ENCODE results near the gene ATP6AP1.

ATP6AP1 gene

DNA sequence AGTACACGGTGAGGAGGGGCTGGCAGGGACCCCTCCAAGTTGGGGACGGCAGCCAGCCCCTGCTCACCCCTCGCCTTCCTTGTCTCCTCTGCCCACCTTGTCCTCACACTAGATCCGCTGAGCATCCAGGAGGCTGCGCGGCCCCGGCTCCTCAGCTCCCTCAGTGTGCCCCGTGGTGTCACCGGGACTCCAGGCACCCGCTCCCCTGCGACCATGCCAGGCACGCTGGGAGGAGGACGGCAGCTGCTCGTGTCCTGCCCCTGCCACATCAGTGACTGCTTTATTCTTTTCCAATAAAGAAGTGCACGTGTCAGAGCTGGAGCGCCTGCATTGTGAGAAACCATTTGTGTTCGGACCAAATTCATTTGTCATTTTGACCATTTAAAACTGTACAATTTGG is 21.8 kb downstream of the ATP6AP1 start:
- no peak for DNase-seq

DNA sequence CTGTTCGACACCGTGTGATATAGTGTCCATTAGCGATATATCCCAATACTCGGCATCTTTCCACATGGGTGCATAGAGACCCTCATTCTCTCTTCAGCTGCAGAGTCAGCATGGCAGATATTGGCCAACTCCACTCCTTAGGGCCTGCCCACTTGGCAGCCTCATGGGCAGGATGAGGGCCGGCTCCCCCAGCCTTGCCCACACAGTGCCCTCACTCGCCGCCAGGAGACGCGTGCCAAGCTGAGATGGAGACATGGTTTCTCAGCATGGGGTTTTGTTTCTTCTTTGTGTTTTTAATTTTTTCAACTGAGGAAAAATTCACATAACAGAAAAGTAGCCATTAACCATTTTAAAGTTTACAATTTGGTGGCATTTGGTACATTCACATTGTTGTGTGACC is 24.3 kb downstream of the ATP6AP1 start:
- DNase-seq, result no peak

DNA sequence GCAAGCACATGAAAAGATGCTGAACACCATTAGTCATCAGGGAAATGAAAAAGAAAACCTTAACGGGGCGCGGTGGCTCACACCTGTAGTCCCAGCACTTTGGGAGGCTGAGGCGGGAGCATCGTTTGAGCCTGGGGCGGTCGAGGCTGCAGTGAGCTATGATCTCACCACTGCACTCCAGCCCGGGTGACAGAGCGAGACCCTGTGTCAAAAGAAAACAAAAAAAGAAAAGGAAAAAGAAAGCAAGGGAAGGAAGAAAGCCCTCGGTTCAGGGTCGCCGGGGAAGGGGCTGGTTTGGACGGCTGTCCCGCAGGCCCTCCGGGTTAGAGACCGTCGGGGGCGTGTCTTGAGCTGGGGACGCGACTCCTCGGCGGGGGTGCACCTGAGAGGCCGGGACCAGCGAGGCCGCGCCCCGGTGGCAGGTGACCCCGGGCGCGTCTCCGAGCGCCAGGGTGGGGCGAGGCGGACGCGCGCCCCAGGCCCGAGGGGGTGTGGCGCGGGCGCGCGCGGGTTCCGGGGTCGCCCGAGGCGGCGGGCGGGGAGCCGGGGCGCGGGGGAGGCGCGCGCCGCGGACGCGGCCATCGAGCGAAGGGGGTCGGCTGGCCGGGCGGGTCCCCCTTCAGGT is 29.1 kb downstream of the ATP6AP1 start:
- DNase-seq, result no peak

DNA sequence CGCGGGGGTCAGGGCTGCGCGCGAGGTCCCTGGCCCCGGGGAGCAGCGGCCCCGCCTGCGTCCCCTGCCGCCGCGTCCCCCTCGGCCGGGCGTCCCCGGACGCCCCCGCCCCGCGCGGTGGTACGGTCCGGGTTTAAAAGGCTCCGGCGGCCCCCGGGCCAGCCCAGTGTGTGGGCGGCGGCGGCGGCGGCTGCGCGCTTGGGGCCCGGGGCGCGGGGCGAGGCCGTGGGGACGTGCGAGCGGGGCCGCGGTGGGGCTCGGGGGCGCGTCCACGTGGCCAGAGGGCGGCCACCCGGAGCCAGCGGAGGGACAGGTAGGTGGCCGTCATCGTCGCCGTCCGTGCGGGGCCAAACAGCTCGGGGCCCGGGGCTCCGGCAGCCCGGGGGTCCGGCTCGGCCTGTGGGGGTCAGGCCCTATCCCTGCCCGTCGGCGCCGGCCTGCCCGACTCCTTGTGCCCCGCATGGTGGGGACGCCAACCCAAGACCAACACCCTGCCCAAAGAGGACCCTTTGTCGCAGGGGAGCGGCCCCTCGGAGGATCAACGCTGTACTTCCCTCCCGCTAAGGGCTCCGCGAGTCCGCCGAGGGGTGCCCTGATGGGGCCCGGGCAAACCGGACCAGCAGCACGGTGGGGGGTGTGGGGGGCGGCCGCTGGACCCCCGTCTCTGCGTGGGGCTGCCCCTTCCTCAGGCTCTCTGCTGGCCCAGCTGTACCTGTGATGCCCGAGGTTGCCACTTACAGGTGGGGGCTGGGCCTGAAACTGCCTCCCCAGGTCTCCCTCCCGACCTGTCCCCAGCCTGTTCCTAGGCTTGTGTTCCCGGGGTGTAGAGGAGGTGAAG is 29.9 kb downstream of the ATP6AP1 start, which contains the start of gene PLXNA3:
PLXNA3 (plus strand) TSS at position 166 of the 838 bp plus-strand sequence. CDS start 1,903 bp downstream, outside the sequence.
- no peak for DNase-seq

DNA sequence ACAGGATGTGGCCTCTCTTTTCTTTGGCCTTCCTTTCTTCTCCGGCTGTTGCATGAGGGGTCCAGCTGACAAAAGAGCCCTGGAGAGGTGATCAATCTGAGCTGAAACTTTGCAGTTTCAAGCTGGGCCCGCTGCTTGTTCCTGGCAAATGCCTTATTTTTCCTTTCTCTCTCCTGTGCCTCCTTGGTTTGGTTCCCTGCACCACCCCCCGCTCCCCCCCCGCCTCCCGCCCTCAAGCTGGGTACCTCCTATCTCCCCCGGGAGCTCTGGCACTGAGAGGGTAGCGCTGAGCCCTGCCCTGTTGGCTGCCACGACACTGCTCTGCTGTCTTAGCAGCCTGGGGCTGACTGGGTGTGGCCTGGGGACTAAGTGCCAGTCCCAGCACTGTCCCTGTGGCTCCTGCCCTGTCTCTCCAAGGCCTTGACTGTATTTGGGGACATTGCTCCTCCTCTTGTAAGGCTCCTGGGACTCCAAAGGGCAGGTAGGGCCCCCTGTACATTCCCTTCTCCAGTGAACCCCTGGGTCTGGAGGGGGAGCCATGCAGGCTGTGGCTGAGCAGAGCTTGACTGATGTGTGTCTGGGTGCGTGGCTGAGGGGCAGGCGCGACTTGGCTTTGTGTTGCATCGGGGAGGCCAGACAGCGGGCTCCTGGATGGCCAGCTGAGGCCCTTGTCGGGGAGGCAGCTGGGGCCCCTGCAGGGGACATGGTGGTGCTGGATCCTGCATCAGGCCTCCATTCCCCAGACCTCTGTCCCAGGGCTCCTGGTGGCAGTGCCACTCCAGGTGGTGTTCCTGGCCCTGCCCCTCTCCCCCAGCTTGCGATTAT is 30.7 kb downstream of the ATP6AP1 start:
- DNase-seq, result no peak

DNA sequence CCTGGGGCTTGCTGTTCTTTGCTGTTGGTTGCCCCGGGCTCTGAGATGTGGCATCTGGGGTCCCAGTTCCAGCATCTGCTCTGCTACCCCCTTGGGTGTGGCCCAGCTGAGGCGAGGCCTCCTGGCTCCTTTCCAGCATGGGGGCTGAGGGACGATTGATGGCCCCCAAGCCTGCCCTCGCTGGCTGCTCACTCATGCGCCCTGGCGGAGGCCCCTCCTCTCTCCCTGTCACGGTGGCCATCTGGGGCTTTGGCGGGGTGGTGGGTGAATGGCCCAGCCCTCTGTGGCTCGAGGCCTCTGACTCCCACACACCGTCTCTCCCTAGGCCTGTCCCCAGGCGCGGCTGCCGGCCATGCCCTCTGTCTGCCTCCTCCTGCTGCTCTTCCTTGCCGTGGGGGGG is 31.4 kb downstream of the ATP6AP1 start:
- no peak for DNase-seq

DNA sequence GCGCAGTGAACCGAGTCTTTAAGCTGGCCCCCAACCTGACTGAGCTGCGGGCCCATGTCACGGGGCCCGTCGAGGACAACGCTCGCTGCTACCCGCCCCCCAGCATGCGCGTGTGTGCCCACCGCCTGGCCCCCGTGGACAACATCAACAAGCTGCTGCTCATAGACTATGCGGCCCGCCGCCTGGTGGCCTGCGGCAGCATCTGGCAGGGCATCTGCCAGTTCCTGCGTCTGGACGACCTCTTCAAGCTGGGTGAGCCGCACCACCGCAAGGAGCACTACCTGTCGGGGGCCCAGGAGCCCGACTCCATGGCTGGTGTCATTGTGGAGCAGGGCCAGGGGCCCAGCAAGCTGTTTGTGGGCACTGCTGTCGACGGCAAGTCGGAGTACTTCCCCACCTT is 31.8 kb downstream of the ATP6AP1 start:
- DNase-seq, result no peak

DNA sequence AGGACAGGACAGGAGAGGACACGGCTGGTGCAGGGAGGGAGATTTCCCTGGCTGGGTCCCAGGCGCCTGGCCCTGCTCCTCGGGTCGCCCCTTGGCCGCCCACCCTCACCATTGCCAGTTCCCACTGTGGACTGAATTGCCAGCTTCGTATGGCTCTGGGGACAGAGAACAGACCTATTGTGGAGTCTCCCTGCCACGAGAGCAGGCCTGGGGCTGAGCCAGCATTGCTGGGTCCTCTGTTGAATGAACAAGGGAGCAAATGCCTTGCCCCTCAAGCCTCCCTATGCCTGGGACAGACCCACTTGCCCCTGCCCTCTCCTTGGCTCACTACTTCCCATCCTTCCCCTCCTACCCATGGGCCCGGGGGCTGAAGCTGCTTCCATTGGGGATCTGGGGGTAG is 33.9 kb downstream of the ATP6AP1 start:
- DNase-seq, result no peak

DNA sequence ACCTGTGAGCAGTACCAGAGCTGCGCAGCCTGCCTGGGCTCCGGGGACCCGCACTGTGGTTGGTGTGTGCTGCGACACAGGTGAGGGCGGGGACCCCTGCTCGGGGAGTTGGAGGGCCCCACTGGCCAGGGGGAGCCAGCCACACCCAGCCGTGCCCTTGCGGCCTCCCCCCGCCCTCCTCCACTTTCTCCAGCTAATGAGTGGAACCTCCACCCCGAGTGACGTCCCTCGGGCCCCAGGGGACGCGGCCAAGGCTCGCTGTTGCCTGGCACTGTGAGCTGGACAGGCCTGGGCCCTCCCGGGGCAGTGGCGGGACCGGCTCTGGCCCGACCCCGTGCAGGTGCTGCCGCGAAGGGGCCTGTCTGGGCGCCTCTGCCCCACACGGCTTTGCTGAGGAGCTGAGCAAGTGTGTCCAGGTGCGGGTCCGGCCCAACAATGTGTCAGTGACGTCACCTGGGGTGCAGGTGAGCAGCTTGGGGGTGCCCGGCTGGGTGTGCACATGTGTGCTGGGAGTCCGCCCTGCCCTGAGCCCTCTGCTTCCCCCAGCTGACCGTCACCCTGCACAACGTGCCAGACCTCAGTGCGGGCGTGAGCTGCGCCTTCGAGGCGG is 35.2 kb downstream of the ATP6AP1 start:
- DNase-seq, result no peak

DNA sequence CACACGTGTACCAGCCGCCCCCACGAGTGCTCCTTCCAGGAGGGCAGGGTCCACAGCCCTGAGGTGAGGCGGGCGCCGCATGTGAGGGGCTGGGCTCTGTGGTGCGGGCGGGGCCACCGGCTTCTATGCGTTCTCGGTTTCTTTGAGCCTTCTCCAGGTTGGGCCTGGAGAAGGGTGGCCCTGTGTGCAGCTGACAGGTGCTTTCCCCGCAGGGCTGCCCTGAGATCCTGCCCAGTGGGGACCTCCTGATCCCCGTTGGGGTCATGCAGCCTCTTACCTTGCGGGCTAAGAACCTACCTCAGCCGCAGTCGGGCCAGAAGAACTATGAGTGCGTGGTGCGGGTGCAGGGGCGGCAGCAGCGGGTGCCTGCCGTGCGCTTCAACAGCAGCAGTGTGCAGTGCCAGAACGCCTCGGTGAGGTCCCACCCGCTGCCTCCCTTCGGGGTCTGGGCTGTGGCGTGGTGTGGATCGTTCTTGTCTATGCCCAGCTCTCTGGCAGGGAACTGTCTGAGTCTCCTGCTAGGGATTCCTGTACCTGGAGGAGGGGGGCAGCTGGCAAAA is 36.4 kb downstream of the ATP6AP1 start:
- no peak for DNase-seq

DNA sequence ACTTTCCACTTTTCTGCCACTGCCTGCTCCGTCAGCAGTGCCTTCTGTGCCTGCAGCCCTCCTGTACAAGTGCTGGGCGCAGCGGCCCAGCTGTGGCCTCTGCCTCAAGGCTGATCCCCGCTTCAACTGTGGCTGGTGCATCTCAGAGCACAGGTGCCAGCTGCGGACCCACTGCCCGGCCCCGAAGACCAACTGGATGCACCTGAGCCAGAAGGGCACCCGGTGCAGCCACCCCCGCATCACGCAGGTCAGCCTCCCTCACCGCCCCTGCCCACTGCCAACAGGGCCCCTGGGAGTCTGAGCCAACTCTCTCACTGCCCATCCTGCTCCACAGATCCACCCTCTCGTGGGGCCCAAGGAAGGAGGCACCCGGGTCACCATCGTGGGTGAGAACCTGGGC is 37.1 kb downstream of the ATP6AP1 start:
- DNase-seq, result no peak

DNA sequence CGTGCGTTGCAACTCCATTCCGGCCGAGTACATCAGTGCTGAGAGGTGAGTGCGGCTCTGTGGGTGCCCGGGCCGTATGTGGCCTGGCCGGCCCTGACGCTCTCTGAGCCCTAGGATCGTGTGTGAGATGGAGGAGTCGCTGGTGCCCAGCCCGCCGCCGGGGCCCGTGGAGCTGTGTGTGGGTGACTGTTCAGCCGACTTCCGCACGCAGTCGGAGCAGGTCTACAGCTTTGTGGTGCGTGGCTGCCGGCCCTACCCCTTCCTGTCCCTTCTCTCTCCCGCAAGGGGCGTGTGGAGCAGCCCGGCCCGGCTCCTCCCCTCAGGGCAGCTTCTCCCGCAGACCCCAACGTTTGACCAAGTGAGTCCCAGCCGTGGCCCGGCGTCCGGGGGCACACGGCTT is 37.6 kb downstream of the ATP6AP1 start:
- DNase-seq, result no peak

DNA sequence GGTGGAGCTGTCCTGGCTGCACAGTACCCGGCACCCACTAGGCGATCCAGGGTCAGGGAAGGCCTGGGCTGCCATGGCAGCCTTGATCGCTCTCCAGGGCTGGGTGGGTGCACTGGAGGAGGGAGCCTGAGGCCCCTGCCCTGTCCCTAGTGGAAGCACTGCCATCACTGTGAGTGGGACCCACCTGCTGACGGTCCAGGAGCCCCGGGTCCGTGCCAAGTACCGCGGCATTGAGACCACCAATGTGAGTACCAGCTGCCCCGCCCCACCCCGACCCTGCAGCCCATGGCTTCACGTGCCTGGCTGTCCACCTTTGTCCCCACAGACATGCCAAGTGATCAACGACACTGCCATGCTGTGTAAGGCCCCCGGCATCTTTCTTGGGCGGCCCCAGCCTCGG is 38.4 kb downstream of the ATP6AP1 start:
- no peak for DNase-seq

DNA sequence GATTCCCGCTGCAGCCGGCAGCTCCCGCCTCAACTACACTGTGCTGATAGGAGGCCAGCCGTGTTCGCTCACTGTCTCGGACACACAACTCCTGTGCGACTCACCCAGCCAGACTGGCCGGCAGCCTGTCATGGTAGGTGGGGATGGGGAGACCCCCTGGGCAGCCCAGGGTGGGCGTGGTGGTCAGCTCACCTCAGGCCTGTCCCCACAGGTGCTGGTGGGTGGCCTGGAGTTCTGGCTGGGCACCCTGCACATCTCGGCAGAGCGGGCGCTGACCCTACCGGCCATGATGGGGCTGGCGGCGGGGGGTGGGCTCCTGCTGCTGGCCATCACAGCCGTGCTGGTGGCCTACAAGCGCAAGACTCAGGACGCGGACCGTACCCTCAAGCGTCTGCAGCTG is 39.1 kb downstream of the ATP6AP1 start:
- no peak for DNase-seq

DNA sequence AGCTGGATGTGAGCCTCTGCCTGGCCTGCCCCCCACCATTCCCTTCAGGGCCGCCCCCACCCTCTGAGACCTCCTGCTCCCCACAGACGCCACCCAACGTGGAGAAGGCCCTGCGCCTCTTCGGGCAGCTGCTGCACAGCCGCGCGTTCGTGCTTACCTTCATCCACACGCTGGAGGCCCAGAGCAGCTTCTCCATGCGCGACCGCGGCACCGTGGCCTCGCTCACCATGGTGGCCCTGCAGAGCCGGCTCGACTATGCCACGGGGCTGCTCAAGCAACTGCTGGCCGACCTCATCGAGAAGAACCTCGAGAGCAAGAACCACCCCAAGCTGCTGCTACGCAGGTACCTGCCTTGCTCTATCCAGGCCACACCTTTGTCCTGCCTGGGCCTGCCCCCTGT is 39.7 kb downstream of the ATP6AP1 start:
- no peak for DNase-seq

DNA sequence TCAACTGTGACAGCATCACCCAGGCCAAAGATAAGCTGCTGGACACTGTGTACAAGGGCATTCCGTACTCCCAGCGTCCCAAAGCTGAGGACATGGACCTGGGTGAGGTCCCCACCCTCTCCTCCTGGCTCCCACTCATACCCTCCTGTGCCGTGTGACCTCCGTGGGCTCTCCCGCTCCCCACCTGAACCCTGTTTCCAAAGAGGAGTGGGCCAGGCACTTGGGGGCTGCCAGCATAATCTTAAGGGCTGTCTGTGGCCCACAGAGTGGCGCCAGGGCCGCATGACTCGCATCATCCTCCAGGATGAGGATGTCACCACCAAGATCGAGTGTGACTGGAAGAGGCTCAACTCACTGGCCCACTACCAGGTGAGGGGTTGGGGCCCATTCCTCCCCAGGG is 40.6 kb downstream of the ATP6AP1 start:
- no peak for DNase-seq

DNA sequence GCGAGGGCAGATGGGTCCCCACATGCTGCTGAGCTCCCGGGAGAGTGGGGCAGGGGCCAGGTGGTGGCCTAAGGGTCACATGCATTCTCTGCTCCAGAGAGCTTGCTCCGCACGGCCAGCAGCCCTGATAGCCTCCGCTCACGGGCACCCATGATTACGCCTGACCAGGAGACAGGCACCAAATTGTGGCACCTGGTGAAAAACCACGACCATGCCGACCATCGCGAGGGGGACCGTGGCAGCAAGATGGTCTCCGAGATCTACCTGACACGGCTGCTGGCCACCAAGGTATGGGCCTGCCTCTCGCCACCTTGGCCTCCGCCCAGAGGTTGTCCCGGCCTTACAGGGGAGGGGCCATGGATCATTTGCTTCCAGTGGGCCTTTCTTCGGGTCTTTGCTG is 41.4 kb downstream of the ATP6AP1 start:
- DNase-seq, result no peak

DNA sequence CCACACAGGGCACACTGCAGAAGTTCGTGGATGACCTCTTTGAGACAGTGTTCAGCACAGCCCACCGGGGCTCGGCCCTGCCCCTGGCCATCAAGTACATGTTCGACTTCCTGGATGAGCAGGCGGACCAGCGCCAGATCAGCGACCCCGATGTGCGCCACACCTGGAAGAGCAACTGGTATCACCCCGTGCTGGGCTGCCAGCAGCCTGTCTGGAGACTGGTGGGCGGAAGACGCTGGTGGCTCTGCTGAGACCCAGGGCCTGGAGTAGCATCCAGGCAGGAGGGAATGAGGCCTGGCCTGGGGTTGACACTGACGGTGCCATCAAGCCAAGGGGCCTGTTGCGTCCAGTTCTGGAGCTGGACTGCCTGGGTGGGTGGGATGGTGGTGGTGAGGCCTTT is 42.0 kb downstream of the ATP6AP1 start:
- no peak for DNase-seq

DNA sequence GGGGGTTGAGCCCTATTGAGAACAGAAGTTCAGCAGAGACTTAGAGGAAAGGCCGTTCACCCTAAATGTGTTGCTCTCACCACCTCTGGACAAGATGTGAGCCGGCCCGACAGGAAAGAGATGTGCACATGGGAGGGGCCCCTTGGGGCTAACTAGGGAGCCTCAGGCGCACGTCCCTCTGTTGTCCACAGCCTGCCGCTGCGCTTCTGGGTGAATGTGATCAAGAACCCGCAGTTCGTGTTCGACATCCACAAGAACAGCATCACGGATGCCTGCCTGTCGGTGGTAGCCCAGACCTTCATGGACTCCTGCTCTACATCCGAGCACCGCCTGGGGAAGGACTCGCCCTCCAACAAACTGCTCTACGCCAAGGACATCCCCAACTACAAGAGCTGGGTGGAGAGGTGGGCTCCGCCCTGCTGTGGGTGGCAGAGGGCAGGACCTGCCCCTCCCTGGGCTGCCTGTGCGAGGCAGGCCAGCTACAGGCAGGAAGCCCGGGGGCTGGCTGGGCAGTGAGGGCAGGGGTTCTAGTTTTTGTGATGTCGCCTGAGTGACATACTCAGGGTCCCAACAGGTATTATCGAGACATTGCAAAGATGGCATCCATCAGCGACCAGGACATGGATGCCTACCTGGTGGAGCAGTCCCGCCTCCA is 42.6 kb downstream of the ATP6AP1 start:
- DNase-seq, result no peak

DNA sequence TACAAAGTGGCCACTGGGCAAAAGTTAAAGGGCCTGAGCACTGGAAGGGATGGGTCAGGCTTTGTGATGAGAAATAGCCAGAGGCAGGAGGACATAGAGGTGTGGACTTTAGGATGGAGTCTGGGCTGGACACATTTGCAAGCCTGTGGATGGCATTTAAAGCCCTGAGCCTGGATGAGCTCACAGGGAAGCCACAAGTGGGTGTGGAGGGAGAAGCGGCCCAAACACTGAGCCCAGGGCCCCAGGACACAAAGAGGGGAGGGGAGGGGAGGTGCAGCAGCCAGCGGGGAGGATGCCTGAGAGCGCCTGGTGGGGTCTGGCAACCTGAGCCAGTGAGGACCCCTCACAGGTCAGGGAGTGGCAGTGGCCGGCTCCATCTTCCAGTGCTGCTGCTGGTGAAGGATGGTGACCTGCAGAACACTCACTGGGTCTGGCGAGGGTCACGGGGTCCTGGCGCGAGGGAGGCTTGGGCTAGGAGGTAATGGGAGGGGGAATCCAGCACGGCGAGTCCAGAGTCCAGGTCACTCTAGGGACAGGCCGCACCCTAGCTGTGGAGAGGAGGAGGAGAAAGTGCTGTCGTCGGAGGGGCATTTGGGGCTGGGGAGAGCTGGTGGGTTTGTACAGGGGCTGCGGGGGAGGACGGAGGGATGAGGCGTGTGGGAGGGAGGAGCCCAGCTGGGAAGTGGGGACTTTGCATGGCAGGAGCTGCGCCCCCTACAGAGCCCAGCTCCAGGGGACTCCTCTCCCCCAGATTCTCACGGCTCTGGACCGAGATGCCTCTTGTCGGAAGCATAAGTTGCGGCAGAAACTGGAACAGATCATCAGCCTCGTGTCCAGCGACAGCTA is 43.6 kb downstream of the ATP6AP1 start:
- DNase-seq, result no peak
